HepG2 (cell line): ENCODE results near the gene CRHR1. TPM values are rescaled to one million over a fixed set of nuclear protein-coding genes. Genes with fewer than 3 reads are reported as not detected.
A peak's percentile ranks its signal among the peaks of the same experiment; 100 is the strongest.

Source experiments
- ARID4A ChIP-seq: sonication (generic); formaldehyde crosslinking; IDR thresholded peaks from 2 replicates; pipeline ENCODE4 v1.5.0; 2020; ENCODE audit warnings: mild to moderate bottlenecking, missing genetic modification reagents, borderline replicate concordance
- ARNT2 ChIP-seq: sonication (generic); formaldehyde crosslinking; IDR thresholded peaks from 2 replicates; pipeline ENCODE4 v1.8.0; 2022; ENCODE audit warnings: mild to moderate bottlenecking, low read depth, missing genetic modification reagents, moderate library complexity
- EED ChIP-seq: sonication (generic); formaldehyde crosslinking; IDR thresholded peaks from 2 replicates; pipeline ENCODE4 v1.5.0; 2020; ENCODE audit warnings: mild to moderate bottlenecking, missing genetic modification reagents
- EZH2 ChIP-seq: conservative IDR thresholded peaks from 2 replicates; pipeline ENCODE4 v1.6.1; 2012; ENCODE audit warnings: mild to moderate bottlenecking, low read depth, low read length, moderate library complexity
- FOXO1 ChIP-seq: sonication (generic); formaldehyde crosslinking; IDR thresholded peaks from 2 replicates; pipeline ENCODE4 v1.4.0; 2020; ENCODE audit warnings: missing genetic modification reagents
- GABPB1 ChIP-seq: IDR thresholded peaks from 2 replicates; pipeline ENCODE4 v1.6.1; 2016; ENCODE audit warnings: mild to moderate bottlenecking, missing genetic modification reagents, moderate library complexity, missing compliant biosample characterization
- HOXD1 ChIP-seq: sonication (generic); formaldehyde crosslinking; IDR thresholded peaks from 2 replicates; pipeline ENCODE4 v1.5.0; 2020; ENCODE audit warnings: missing genetic modification reagents
- KDM2A ChIP-seq: sonication (generic); formaldehyde crosslinking; IDR thresholded peaks from 2 replicates; pipeline ENCODE4 v1.4.0; 2020; ENCODE audit warnings: low read depth, missing genetic modification reagents, borderline replicate concordance
- KMT2A ChIP-seq: sonication (generic); formaldehyde crosslinking; IDR thresholded peaks from 2 replicates; pipeline ENCODE4 v1.4.0; 2020; ENCODE audit warnings: missing genetic modification reagents
- MAX ChIP-seq: IDR thresholded peaks from 2 replicates; pipeline ENCODE4 v1.6.1; 2012; ENCODE audit warnings: inconsistent platforms
- MTF2 ChIP-seq: sonication (generic); formaldehyde crosslinking; IDR thresholded peaks from 2 replicates; pipeline ENCODE4 v1.5.0; 2020; ENCODE audit warnings: missing genetic modification reagents, borderline replicate concordance
- NRL ChIP-seq: sonication (generic); formaldehyde crosslinking; IDR thresholded peaks from 2 replicates; pipeline ENCODE4 v1.5.0; 2020; ENCODE audit warnings: missing genetic modification reagents, mild to moderate bottlenecking, moderate library complexity, borderline replicate concordance
- PAF1 ChIP-seq: IDR thresholded peaks from 2 replicates; pipeline ENCODE4 v1.6.1; 2016; ENCODE audit warnings: missing genetic modification reagents, missing compliant biosample characterization
- SNAPC4 ChIP-seq: sonication (generic); formaldehyde crosslinking; IDR thresholded peaks from 2 replicates; pipeline ENCODE4 v1.4.0; 2020; ENCODE audit warnings: mild to moderate bottlenecking, missing genetic modification reagents
- ZNF17 ChIP-seq: sonication (generic); formaldehyde crosslinking; IDR thresholded peaks from 2 replicates; pipeline ENCODE4 v1.5.0; 2020; ENCODE audit warnings: mild to moderate bottlenecking, missing genetic modification reagents
- ZNF572 ChIP-seq: sonication (generic); formaldehyde crosslinking; IDR thresholded peaks from 2 replicates; pipeline ENCODE4 v1.5.1; 2020; ENCODE audit warnings: mild to moderate bottlenecking, missing genetic modification reagents
- ZNF768 ChIP-seq: sonication (generic); formaldehyde crosslinking; IDR thresholded peaks from 2 replicates; pipeline ENCODE4 v1.4.0; 2020; ENCODE audit warnings: missing genetic modification reagents
- ZNF776 ChIP-seq: sonication (generic); formaldehyde crosslinking; IDR thresholded peaks from 2 replicates; pipeline ENCODE4 v1.4.0; 2020; ENCODE audit warnings: mild to moderate bottlenecking, missing genetic modification reagents
- polyA plus RNA-seq, 8 experiments: library from polyadenylated mRNA; depleted of rRNA in 3 of 8; stranded (reverse) in 7 of 8; unstranded in 1 of 8; fragments of >200 nt; fragmentation: Illumina TruSeq in 4 of 8; extraction: Trizol in 4 of 8; gene quantifications; 2 replicates each; pipeline versions ENCODE4 v1.2.1 to v1.2.3, GENCODE V29; 2011 to 2016; ENCODE audit warnings: low read depth in 4 of 8, missing spikeins in 1 of 8, mixed read lengths in 1 of 8; ENCODE audit not compliant: insufficient read depth in 1 of 8
- total RNA-seq, 5 experiments: library from RNA; depleted of rRNA; stranded (reverse); fragments of >200 nt; fragmentation: Illumina TruSeq; extraction: Trizol; gene quantifications; 2 replicates each; pipeline ENCODE4 v1.2.3, GENCODE V29; 2016; ENCODE audit warnings: low read depth in 1 of 5
- TF ChIP-seq, protein P1 (sequence below): sonication (generic); formaldehyde crosslinking; IDR thresholded peaks from 2 replicates; pipeline ENCODE4 v1.4.0; 2020; ENCODE audit warnings: mild to moderate bottlenecking, low read depth, missing genetic modification reagents

Gene CRHR1
- total and polyA plus RNA-seq, 2 of the 13 experiments (the other 11 are each of a cell fraction or from before 2014, with no cell fraction given) = not detected

DNA sequence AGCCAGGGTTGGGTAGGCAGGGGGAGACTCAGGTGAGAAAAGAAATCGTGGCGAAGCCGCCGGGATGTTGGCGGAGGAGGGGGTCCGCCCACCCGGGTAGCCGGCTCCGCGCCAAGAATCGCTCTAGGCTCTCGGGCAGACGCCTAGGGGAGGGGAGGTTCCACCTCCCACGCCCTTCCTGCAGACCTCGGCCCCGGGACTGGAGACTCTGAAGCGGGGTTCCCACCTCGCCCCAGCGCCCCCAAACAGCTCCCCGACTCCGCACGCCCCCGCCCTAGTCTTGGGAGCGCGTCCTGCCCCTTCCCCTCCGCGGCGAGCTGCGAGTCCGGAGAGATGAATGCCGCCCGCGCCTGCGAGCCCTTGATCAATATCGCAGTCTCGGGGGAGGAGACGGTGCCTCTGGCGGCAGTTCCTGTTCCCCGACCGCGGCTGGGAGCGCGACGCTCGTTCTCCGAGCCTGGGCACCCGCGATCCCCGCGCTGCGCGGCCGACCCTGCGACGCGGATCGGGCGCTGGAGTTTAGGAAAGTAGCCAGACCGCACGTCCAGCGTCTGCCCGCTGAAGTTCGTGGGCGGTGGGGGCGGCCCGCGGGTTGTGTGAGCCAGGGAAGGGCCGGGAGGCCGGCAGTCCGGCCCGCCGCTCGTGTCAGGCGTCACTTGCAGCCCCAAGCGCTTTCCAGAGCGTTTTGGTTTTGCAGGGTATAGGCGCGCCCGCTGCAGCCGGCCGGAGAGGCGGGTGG is 790 bp downstream of the CRHR1 start (continued):
- TF ChIP-seq ARID4A = peak; percentile 22; the same call in 1 of the 2 replicates
- peak; percentile 74 for TF ChIP-seq GABPB1 (CRISPR knock-in tag)
- peak; percentile 52; the same call in 1 of the 2 replicates for TF ChIP-seq ZNF776 (CRISPR knock-in tag)
- TF ChIP-seq KMT2A = 0 out of 2 replicates have a peak, but pooled peaks have one; percentile 14
- TF ChIP-seq ZNF572 (CRISPR knock-in tag) = peak; percentile 85; the same call in 1 of the 2 replicates
- TF ChIP-seq, protein P1, sequence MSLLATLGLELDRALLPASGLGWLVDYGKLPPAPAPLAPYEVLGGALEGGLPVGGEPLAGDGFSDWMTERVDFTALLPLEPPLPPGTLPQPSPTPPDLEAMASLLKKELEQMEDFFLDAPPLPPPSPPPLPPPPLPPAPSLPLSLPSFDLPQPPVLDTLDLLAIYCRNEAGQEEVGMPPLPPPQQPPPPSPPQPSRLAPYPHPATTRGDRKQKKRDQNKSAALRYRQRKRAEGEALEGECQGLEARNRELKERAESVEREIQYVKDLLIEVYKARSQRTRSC = no peak
- TF ChIP-seq ZNF17 (CRISPR knock-in tag) = no peak
- TF ChIP-seq ARNT2 (CRISPR knock-in tag) = no peak
- TF ChIP-seq EED (CRISPR knock-in tag) = peak; percentile 47; the same call in 1 of the 2 replicates
- peak; percentile 100 for TF ChIP-seq MTF2 (CRISPR knock-in tag)
- peak; percentile 26; the same call in 1 of the 2 replicates for TF ChIP-seq ZNF768 (CRISPR knock-in tag)
- peak; percentile 71 for TF ChIP-seq KDM2A (CRISPR knock-in tag)
- 0 out of 2 replicates have a peak, but pooled peaks have one; percentile 14 for TF ChIP-seq NRL (CRISPR knock-in tag)
- peak; percentile 46; the same call in 1 of the 2 replicates for TF ChIP-seq MAX
- no peak for TF ChIP-seq SNAPC4 (CRISPR knock-in tag)
- TF ChIP-seq EZH2 = peak; percentile 79; the same call in 1 of the 2 replicates
- no peak for TF ChIP-seq PAF1 (CRISPR knock-in tag)
- TF ChIP-seq FOXO1 (CRISPR knock-in tag) = peak; percentile 23; the same call in 1 of the 2 replicates
- TF ChIP-seq HOXD1 (CRISPR knock-in tag) = 0 out of 2 replicates have a peak, but pooled peaks have one; percentile 33
